GM12892 (cell line): Measurements from ENCODE around the gene TNFSF8.

Experiments
- POLR2A ChIP-seq: IDR thresholded peaks from 2 replicates; pipeline ENCODE4 v1.6.1; 2011; ENCODE audit warnings: low read depth, low read length, control low read depth
- TAF1 ChIP-seq: IDR thresholded peaks from 2 replicates; pipeline ENCODE4 v1.6.1; 2011; ENCODE audit warnings: low read depth, mild to moderate bottlenecking, control low read depth, low read length, borderline replicate concordance

GRCh38 chr9:114945616-114946412, 15.4 kb upstream of the TNFSF8 start:
- TF ChIP-seq POLR2A (no peak), TAF1 (no peak)
